CD4-positive, alpha-beta T cell treated with Interleukin-6 at 100 ng/mL for 8 hours (primary cell): ENCODE results near the gene CCDC190.
"Not testable (repeated sequence)": the region's sequence is repeated elsewhere in the genome, so short reads cannot be mapped to it uniquely, and the experiment has no call there.

Experiments
- DNase-seq: peaks from one replicate; pipeline ENCODE4 v3.0.0-alpha.2; 2020; ENCODE audit warnings: mixed read lengths, low spot score

CCDC190 gene

DNA sequence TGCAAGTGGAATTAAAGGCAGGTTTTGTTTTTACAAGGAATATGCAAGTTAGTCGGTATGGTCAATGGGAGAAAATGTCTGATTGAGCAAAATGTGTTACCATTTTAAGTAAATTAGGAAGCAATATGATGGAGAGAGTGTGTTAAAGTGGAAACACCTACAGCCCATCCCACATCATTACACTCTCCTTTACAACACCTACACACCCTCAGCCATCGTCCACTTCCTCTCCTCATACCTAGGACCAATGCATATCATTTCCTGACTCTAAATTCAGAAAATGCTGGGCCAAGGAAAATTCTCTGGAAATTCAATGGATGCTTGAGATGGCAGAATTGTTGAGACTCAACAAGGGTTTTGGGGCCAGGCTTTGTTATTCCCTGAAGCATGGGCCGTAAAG is 16.4 kb upstream of the CCDC190 start:
- no peak for DNase-seq

DNA sequence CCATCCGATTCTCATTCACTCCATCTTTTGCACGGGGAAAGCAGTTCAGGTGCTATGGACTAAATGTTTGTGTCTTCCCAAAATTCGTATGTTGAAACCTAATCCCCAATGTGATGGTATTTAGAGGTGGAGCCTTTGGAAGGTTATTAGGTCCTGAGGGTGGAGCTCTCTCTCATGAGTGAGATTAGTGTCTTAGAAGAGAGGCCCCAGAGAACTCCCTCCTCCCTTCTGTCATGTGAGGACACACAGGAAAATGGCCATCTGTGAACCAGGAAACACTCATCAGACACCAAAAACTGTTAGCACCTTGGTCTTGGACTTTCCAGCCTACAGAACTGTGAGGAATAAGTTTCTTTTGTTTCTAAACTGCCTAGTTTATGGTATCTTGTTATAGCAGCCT is 15.8 kb upstream of the CCDC190 start:
- DNase-seq, result no peak

DNA sequence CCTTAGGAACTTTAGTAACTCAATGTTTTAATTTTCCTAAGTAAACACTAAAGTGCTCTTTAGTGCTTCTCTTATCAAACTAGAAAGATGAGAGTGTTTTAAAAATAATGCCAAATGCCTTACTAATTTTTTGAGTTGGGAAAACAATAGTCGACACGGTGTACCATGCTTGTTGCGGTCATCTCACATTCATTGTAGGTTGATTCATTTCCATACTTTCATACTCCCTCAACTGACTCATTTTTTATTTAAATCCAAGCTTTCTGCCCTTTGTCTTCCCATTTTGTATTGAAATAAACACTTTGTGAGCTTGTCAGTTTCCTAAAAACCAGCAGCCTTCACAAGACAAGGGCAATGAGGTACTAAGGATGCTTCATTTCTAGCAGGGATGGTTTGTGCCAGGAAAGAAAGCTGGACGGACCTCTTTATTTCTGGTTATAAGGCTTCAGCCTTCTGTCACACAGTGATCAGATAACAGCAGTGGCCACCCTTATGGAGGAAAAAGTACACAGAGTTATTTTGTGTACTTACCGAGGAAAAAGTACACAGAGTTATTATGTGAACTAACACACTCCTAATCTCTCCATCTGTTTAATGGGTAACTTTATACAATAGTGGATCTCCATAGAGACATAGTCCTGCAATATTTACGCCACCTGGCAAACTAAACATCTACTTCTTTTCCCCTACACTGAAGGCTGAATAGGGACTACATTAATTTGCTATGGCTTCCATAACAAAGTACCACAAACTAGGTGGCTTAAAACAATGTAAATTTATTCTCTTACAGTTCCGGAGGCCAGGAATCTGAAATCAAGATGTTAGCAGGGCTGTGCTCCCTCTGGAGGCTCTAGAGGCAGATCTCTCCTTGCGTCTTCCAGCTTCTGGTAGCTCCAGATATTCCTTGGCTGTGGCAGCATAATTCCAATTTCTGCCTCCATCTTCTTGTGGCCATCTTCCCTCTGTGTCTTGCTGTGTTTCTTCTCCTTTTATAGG is 13.0 kb upstream of the CCDC190 start:
- no peak for DNase-seq

DNA sequence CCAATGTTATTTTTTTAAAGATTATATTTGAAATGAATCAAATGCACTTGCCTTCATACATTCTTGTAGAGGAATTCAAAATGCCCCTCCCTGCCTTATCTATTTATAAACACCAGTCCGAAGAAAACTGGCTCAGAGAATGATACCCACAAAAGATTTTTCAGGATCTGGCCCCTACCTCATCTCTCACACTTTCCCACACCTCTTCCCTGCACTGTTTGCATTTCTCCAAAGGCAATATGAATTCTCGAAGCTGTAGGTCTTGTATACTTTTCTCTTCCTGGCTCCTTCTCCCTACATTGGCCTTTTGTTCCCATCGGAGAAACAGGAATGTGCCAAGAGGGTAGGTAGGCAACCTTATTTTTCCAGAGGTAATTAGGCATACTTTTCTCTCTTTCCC is 12.0 kb upstream of the CCDC190 start:
- DNase-seq, result no peak

DNA sequence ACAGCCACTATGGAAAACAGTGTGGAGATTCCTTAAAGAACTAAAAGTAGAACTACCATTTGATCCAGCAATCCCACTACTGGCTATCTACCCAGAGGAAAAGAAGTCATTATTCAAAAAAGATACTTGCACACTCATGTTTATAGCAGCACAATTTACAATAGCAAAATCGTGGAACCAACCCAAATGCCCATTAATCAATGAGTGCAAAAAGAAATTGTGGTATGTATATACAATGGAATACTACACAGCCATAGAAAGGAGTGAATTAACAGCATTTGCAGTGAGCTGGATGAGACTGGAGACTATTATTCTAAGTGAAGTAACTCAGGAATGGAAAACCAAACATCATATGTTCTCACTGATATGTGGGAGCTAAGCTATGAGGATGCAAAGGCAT is 10.4 kb upstream of the CCDC190 start:
- not testable (repeated sequence) for DNase-seq

DNA sequence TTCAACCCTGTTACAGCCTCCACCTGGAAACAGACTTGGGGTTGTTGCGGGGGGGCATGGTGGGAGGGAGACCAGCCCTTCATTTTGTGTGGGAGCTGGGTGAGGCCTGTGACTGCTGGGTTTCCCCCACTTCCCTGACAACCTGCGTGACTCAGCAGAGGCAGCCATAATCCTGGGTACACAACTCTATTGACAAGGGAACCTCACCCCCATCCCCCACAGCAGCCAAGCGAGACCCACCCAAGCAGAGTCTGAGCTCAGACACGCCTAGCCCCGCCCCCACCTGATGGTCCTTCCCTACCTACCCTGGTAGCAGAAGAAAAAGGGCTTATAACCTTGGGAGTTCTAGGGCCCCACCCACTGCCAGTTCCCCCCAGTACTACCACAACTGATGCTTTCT is 8.0 kb upstream of the CCDC190 start:
- no peak for DNase-seq

DNA sequence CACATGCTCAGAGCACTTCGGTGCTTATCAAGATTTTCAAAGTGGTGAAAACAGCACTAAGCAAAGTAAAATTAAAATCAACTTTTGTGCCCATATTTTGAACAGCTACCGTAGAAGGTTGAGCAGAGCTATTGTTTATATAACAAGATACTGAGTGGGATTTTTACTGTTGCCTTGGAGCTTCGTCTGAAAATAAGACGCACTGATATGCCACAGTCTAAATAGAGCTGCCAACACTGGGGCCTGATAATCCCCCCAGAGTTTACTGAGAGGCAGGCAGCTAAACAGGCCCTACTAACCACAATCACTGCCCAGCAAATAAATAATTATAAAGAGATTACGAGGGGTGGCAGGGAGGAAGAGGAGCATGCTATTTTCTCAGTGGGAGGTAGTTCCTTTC is 650 bp upstream of the CCDC190 start:
- DNase-seq, result no peak

DNA sequence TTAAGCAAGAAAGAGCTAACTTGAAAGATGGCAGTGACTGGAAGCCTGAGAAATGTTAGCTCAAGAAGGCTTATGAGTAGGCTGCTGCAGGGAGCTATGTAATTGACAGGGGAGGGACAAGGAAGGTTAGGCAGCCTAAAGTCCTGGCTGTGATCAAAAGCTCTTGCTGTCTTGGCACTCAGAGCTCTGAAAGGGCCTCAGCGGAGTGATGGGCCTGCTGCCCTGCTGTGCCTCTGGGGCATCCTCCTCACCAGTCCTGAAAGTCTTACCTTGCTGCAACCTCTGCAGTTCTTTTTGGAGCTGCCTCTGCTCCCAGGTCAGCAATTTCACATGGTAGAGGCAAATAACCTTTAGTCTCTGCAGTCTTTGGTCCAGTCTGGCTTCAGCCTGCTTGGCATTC is 1.8 kb downstream of the CCDC190 start:
- no peak for DNase-seq

DNA sequence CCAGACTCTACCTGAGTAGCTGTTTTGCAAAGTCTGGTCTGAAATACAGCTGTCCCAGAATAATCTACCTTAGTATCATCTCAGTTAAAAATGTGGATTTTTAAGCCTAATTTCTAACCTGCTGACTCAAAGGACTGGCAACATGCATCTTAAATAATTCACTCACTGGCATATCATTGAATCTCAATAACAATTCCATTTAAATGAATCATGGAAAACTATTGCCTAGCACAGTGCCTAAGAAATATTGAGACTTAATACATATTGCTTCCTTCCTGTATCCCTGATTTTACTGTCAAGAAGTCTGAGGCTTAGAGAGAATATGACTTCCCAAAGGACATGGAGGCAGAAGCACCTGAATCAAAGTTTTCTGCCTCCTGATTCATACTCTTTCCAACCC is 3.1 kb downstream of the CCDC190 start:
- DNase-seq, result no peak

DNA sequence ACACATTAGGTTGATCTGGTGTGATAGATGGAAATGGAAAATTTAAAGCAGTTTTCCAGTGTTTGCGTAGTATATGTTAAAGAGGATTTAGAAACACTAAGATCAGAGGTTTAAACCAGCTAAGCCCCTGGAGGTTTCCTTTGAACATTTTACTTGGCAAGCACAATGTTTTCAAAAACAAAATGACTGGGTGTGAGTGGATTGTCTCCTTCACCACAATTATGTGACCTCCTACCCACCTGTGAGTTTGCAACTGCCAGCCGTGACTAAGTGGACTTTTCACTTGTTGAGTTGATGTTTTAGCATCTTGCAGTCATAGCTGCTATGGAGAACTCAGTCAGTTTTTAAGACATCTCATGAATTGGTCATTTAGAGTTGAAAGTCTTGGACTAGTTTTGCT is 4.7 kb downstream of the CCDC190 start:
- DNase-seq, result no peak

DNA sequence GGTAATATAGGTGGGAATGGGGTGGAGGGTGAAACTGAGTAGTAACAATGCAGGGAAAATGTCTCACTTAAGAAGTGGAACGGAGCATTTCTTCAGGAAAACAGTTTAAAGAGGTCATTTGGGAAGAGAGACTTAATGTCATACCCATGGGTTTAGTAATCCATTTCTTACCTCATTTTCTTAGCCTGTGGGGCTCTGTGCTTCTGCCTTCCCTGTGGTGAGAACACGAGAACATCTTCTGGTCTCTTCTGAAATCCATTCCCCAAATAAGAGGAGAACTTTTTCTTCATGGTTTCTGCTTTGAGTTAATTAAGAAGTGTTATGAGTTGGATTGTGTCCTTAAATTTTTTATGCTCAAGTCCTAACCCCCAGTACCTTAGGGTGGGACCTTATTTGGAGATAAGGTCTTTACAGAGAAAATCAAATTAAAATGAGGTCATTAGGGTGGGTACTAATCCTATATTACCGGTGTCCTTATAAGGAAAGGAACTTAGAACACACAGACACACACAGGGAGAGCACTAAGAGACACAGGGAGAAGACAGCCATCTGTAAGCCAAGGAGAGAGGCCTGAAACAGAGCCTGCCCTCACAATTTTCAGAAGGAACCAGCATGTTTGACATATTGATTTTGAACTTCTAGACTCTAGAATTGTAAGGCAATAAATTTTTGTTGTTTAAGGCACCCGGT is 5.4 kb downstream of the CCDC190 start:
- DNase-seq, result no peak

DNA sequence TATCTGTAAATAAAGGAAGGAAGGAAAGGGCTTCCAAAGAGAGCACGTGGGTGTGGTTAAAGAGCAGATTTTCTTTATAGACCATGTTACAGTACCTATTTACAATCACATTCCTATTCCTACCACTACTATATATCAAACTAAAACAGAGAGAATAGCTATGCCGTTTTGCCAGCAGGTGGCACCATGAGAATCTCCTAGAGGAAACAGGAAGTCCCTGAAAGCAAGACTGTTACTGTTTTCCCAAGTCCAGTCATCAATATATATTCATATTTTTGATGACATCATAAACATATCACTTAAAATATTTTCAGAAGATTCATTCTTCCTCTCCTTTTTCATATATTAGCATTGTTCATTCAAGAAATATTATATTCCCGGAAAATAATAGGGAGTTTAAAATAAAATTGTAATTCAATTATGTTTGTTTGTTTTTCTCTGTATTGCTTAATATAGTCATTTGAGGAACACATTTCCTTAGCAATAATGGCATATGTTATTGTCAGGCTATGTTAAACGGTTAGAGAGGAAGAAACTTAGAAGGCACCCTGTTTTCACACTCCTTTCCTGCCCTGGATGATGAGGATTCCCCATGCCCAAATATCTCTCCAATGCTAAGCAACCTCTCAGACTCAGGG is 6.6 kb downstream of the CCDC190 start:
- DNase-seq, result peak; percentile 40

DNA sequence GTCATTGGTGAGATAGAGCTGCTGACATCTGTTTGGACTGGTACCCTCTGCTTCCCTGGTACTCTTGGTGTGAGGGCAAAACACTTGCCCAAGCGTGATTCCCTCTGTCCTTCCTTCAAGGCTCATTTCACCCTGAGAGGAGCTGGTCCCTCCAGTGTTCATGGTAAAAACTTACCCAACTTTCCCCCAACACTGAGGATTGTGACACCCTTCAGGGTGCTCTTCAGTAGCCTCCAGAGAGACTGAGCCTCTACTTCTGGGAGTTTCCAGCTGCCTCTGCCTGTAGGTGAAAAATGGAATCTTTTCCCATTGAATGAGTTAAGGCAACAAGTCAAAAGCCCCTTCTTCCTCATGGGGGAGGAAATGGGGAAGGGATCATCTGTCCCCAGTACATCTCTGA is 9.6 kb downstream of the CCDC190 start:
- DNase-seq, result no peak

DNA sequence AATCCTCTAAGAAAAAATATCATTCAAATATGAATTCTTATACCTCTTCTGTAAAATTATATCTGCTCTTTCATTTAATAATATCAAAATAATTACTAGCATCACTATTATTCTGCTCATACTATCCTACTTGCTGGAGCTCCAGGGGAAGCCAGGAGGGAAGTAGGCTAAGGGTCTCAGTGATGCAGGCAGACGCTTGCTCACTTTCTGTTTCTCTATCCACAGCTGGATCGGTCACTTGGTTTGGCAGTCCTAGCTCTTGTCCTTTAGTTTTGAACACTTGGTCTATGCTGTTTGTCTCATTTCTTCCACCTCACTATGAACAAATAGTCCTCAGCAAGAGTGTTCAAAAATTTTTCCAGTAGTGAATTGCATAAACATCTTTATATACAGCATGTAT is 11.3 kb downstream of the CCDC190 start:
- DNase-seq, result no peak

DNA sequence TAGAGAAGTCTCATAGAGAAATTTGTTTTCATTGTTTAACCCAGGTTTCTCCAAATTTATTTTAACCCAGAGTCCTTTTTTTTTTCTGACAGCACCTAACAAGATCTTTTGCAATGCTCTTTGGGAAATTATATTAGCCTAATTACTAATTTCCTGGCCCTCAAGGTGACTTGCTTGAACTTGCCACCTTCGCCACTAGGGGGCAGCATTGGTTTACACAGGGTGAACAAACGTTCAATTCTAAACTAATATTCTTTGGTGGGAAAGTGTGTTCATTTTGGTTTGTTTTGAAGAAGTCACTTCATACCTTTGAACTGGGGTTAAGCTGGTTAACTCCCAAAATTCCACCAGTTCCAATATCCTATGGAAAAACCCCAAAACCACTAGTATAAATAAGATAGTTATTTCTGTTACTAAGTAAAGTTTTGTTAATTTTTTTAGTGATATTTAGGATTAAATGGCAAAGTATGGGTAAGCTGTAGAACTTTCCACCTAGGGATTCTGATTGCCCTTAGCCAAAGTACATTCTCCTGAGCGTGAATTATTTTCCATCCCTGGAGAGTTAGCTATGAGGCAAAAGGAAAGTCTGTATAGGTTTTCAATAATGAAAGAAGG is 13.0 kb downstream of the CCDC190 start:
- DNase-seq, result peak; percentile 77

DNA sequence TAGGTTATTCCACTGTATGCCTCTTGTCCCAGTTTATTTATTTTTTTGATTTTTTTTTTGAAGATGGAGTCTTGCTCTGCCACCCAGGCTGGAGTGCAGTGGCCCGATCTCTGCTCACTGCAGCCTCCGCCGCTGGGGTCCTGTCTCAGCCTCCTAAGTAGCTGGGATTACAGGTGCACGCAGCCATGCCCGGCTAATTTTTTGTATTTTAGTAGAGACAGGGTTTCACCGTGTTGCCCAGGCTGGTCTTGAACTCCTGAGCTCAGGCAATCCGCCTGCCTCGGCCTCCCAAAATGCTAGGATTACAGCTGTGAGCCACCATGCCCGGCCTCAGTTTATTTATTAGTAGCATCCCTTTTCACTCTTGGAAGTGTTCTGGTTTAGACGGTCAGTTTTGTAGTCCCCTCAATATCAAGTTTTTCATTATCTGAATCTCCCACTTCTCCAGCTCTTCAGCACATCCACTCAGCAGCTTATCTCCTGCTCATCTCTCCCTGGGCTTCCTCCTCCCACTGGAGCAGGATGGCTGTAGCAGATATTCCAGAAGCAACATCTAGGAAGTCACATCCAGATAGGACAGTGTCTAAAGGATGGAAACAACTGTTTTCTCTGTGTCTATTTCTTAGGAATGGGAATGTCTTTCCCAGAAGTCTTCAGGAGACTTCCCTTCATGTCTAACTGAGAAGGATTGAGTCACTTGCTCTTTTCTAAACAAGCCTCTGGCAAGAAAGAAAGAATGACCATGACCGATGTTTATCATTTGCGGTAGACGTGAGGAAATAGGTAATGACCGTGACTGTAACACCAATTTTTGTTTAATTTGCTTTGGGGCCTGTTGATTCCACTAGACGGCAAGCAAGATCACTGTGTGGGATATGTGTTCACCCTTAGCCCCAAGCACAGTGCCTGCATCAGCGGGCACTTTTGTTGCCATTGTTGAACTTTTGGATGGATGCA is 14.4 kb downstream of the CCDC190 start:
- no peak for DNase-seq

DNA sequence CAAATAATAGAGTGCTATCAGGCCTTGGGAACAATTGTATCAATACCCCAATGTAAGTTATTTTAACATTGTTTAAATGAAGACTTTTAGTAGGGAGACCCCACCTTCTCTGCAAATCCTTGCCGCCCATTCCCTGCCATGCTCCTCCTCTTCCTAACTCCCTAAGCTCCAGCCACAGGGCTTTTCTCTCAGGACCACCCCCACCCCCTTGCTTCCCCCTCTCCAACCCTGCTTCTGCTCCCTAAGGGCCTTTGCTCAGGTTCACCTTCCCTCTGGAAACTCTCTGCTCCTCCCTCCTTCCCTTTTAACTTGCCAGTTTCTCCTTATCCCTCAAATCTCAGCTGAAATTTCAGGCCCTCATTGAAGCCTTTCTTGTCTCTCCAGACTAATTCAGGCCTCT is 16.8 kb downstream of the CCDC190 start:
- no peak for DNase-seq

DNA sequence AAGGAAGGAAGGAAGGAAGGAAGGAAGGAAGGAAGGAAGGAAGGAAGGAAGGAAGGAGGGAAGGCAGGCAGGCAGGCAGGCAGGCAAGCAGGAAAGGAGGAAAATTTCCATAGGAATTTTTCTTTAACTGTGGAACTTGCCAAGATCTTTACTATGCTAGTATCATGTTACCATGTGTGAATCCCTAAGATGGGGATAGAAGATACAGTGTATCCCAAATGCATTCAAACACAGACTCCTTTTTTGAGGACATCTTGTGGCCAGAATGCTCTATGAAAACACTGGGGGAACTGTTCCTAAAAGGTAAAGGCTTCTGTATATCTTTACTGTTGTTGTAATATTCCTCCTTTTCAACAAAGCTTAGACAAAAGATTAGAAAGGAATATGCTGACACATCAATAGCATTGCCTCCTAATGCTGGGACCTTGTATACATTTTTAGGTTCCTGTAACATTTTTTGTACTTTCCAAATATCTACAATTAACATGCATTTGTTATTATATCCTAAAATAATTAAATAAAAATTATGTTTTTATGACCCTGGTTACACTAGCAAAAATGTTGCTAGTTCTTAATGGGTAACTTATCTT is 20.6 kb downstream of the CCDC190 start:
- DNase-seq, result no peak

DNA sequence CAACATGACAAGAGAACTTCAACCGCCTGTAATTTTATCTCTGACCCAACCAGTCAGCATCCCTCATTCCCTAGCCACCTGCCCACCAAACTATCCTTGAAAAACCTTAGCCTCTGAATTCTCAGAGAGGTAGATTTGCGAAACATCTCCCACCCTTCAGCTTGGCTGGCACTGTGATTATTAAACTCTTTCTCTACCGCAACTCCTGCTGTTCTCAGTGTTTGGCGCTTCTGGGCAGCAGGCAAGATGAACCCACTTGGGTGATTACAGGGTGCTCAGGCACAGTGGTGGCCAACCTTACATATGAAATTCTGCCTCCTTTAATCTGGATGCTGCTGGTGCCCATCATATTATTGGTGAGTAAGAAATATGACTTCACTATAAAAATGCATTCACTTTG is 22.1 kb downstream of the CCDC190 start:
- no peak for DNase-seq

DNA sequence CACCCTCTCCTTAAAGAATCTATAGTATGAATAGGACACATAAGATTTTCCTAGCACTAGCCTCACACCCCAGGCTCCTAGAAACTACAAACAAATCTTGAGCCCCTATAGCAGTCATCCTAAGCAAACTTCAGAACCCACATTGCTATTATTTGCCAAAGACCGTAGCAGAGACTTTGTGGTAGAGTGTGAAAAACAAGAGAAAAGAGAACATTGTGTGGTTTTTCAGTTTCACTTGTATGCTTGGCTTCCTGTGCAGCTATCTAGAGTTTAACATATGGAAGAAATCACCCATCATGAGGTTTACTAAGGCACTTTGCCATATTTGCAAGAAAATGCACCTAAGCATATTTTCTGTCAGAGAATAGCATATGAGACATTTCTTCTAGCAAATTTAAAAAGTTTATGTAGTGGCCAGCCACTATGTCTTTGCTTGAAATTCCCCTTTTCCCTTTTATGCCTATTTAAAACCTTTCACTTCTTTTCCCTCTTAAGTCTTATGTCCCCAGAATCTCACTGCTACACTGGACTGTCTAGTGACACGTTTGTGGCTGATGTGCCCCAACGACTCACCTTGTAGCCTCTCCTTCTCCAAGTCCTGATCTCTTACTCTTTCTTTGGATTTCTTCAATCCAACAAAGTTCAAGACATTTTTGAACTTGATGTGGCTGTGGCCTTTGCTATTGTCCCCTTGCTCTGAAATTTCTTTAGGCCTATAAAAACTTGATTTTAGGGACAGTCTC is 25.6 kb downstream of the CCDC190 start:
- DNase-seq, result peak; percentile 15
